HG02840 (cell line): ENCODE data around the gene FXN.
"Not testable (repeated sequence)": the region's sequence is repeated elsewhere in the genome, so short reads cannot be mapped to it uniquely, and the experiment has no call there.

Experiments
- ATAC-seq: cut with Tn5 transposase; IDR thresholded peaks from one replicate; pipeline ENCODE4 v1.9.1; 2021; ENCODE audit warnings: mild to moderate bottlenecking, moderate library complexity, moderate number of reproducible peaks; ENCODE audit not compliant: unreplicated experiment, low FRiP score

The FXN gene

GRCh38 chr9:69020301-69021145 lies 15.0 kb upstream of the FXN start:
- ATAC-seq: no peak

- ATAC-seq: no peak
Observed at GRCh38 chr9:69023650-69024049, 11.9 kb upstream of the FXN start.

- ATAC-seq: no peak
Observed at GRCh38 chr9:69027355-69028097, 8.0 kb upstream of the FXN start.

GRCh38 chr9:69028754-69029153 lies 6.8 kb upstream of the FXN start:
- ATAC-seq: no peak

GRCh38 chr9:69029535-69029934 lies 6.0 kb upstream of the FXN start:
- no peak for ATAC-seq

- ATAC-seq: no peak
Observed at GRCh38 chr9:69030851-69031645, 4.5 kb upstream of the FXN start.

GRCh38 chr9:69034071-69034470 lies 1.5 kb upstream of the FXN start:
- no peak for ATAC-seq

- peak; percentile 17 for ATAC-seq
Observed at GRCh38 chr9:69036309-69036708, 757 bp downstream of the FXN start.

GRCh38 chr9:69036799-69037198 lies 1.2 kb downstream of the FXN start:
- ATAC-seq: no peak

- ATAC-seq: no peak
Observed at GRCh38 chr9:69040646-69041045, 5.1 kb downstream of the FXN start.

- ATAC-seq: no peak
Observed at GRCh38 chr9:69044240-69045219, 9.0 kb downstream of the FXN start.

GRCh38 chr9:69045821-69046220 lies 10.3 kb downstream of the FXN start:
- ATAC-seq: no peak

- ATAC-seq: no peak
Observed at GRCh38 chr9:69046723-69047122, 11.2 kb downstream of the FXN start.

- no peak for ATAC-seq
Observed at GRCh38 chr9:69047371-69047770, 11.8 kb downstream of the FXN start.

GRCh38 chr9:69049094-69049493 lies 13.5 kb downstream of the FXN start:
- no peak for ATAC-seq

- ATAC-seq: not testable (repeated sequence)
Observed at GRCh38 chr9:69050936-69051335, 15.4 kb downstream of the FXN start.

GRCh38 chr9:69054989-69055388 lies 19.4 kb downstream of the FXN start:
- no peak for ATAC-seq

GRCh38 chr9:69056191-69056815 lies 20.8 kb downstream of the FXN start:
- no peak for ATAC-seq

- ATAC-seq: no peak
Observed at GRCh38 chr9:69058101-69058500, 22.5 kb downstream of the FXN start.
